ENCODE data around the gene FLNB. TPM values are rescaled to one million over a fixed set of nuclear protein-coding genes. Genes with fewer than 3 reads are reported as not detected.

The FLNB gene
- total and polyA plus RNA-seq, 10 of the 15 experiments (the other 5 are each of a cell fraction or from before 2014, with no cell fraction given) = 13.6 to 51.8 (median 26.4) TPM

DNA sequence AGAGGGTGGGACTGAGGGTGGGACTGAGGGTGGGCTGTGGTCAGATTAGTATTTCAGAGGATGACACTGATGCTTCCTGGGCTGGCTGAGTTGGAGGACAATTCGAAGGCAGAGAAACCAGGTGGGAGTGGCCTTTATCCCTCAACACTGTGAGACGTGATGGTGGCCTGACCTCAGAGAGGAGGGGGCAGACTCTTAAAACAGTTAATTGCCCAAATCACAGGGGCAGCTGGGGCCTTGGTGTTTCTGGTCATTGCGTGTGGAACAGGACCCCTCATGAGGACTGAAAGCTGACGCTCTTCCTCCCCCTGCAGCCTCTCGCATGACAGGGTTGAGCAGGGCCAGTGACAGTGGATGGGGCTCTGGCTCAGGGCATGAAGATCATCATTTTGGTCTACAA, 183.8 kb downstream of the FLNB start (continued):
- TF ChIP-seq, protein P1, sequence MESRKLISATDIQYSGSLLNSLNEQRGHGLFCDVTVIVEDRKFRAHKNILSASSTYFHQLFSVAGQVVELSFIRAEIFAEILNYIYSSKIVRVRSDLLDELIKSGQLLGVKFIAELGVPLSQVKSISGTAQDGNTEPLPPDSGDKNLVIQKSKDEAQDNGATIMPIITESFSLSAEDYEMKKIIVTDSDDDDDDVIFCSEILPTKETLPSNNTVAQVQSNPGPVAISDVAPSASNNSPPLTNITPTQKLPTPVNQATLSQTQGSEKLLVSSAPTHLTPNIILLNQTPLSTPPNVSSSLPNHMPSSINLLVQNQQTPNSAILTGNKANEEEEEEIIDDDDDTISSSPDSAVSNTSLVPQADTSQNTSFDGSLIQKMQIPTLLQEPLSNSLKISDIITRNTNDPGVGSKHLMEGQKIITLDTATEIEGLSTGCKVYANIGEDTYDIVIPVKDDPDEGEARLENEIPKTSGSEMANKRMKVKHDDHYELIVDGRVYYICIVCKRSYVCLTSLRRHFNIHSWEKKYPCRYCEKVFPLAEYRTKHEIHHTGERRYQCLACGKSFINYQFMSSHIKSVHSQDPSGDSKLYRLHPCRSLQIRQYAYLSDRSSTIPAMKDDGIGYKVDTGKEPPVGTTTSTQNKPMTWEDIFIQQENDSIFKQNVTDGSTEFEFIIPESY (IDR thresholded peaks at IDR 0.05) = no peak
- no peak for TF ChIP-seq NFYB (IDR thresholded peaks at IDR 0.05; ENCODE audit: insufficient read depth, low read depth, low read length)
- no peak for TF ChIP-seq CBX5 (IDR thresholded peaks at IDR 0.05; ENCODE audit: low read depth)
- no peak for TF ChIP-seq EGR1 (IDR thresholded peaks at IDR 0.05; ENCODE audit: borderline replicate concordance in 1 of 2, low read depth in 2 of 2, low read length in 2 of 2)
- TF ChIP-seq, protein P2, sequence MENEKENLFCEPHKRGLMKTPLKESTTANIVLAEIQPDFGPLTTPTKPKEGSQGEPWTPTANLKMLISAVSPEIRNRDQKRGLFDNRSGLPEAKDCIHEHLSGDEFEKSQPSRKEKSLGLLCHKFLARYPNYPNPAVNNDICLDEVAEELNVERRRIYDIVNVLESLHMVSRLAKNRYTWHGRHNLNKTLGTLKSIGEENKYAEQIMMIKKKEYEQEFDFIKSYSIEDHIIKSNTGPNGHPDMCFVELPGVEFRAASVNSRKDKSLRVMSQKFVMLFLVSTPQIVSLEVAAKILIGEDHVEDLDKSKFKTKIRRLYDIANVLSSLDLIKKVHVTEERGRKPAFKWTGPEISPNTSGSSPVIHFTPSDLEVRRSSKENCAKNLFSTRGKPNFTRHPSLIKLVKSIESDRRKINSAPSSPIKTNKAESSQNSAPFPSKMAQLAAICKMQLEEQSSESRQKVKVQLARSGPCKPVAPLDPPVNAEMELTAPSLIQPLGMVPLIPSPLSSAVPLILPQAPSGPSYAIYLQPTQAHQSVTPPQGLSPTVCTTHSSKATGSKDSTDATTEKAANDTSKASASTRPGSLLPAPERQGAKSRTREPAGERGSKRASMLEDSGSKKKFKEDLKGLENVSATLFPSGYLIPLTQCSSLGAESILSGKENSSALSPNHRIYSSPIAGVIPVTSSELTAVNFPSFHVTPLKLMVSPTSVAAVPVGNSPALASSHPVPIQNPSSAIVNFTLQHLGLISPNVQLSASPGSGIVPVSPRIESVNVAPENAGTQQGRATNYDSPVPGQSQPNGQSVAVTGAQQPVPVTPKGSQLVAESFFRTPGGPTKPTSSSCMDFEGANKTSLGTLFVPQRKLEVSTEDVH (IDR thresholded peaks at IDR 0.05; ENCODE audit: low read depth, partially characterized antibody) = no peak
- TF ChIP-seq MYB (IDR thresholded peaks at IDR 0.05; ENCODE audit: borderline replicate concordance, low read depth, low read length) = no peak
- TF ChIP-seq NBN (IDR thresholded peaks at IDR 0.05) = no peak
- no peak for TF ChIP-seq FOXM1 (IDR thresholded peaks at IDR 0.05; ENCODE audit: low read depth, low read length)
- TF ChIP-seq, protein P3, sequence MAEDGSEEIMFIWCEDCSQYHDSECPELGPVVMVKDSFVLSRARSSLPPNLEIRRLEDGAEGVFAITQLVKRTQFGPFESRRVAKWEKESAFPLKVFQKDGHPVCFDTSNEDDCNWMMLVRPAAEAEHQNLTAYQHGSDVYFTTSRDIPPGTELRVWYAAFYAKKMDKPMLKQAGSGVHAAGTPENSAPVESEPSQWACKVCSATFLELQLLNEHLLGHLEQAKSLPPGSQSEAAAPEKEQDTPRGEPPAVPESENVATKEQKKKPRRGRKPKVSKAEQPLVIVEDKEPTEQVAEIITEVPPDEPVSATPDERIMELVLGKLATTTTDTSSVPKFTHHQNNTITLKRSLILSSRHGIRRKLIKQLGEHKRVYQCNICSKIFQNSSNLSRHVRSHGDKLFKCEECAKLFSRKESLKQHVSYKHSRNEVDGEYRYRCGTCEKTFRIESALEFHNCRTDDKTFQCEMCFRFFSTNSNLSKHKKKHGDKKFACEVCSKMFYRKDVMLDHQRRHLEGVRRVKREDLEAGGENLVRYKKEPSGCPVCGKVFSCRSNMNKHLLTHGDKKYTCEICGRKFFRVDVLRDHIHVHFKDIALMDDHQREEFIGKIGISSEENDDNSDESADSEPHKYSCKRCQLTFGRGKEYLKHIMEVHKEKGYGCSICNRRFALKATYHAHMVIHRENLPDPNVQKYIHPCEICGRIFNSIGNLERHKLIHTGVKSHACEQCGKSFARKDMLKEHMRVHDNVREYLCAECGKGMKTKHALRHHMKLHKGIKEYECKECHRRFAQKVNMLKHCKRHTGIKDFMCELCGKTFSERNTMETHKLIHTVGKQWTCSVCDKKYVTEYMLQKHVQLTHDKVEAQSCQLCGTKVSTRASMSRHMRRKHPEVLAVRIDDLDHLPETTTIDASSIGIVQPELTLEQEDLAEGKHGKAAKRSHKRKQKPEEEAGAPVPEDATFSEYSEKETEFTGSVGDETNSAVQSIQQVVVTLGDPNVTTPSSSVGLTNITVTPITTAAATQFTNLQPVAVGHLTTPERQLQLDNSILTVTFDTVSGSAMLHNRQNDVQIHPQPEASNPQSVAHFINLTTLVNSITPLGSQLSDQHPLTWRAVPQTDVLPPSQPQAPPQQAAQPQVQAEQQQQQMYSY (CRISPR knock-in tag; IDR thresholded peaks at IDR 0.05) = no peak

Data from GM12878 (cell line).